NCI-H526 treated with DMSO at 0.1 percent for 48 hours (cell line): ENCODE results near the gene RGS1.
A peak's percentile ranks its signal among the peaks of the same experiment; 100 is the strongest.

Source experiments
- DNase-seq: peaks from one replicate; lab custom pipeline; 2025; lab: John Stamatoyannopoulos, UW

RGS1 gene

GRCh38 chr1:192626366-192627179, 51.0 kb downstream of the RGS1 start:
- peak; percentile 73 for DNase-seq

DNA sequence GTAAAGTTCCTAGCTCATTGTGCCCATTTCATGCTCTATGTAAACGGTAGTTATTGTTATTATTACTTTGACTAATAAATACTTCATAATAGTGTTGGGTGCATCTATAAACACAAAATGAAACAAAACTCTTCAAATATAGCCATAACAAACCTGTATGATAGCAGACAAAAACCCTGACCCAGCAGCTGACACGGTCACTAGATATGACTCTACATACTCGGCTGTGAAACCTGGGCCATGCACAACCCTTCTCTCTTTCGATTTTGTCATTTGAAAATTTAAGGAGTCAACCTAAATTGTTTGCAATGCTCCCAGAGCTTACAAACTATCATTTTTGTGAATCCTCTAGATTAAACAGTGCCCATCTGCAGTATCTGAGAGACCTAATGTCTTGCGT, 52.3 kb downstream of the RGS1 start:
- DNase-seq = no peak

- DNase-seq = no peak
These were observed 53.0 kb downstream of the RGS1 start for GRCh38 chr1:192628396-192629057.

DNA sequence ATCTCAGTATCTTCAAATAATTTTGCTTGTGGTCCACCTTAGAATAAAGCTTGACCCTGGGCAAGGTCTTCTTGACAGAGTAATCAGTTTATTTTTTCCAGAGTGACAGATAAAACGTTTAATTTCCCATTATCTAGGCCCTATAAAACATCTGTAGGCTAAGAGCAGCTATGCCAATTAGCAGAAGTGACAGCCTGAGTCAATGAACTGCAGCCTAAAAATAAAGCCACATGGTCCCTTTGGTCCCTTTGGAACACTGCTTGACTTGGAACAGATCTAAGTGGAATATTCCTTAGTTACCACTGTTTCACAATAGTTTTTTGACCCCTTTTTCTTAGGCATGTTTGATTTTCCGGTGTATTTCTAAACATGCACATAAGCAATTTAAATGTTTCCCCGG, 54.0 kb downstream of the RGS1 start:
- DNase-seq = no peak
